HG02571 (cell line): ENCODE data around the gene AGER.
"Not testable (repeated sequence)": the region's sequence is repeated elsewhere in the genome, so short reads cannot be mapped to it uniquely, and the experiment has no call there.

Experiments
- ATAC-seq: cut with Tn5 transposase; IDR thresholded peaks from one replicate; pipeline ENCODE4 v1.9.1; 2021; ENCODE audit warnings: mild to moderate bottlenecking, moderate library complexity; ENCODE audit not compliant: unreplicated experiment

Gene AGER

DNA sequence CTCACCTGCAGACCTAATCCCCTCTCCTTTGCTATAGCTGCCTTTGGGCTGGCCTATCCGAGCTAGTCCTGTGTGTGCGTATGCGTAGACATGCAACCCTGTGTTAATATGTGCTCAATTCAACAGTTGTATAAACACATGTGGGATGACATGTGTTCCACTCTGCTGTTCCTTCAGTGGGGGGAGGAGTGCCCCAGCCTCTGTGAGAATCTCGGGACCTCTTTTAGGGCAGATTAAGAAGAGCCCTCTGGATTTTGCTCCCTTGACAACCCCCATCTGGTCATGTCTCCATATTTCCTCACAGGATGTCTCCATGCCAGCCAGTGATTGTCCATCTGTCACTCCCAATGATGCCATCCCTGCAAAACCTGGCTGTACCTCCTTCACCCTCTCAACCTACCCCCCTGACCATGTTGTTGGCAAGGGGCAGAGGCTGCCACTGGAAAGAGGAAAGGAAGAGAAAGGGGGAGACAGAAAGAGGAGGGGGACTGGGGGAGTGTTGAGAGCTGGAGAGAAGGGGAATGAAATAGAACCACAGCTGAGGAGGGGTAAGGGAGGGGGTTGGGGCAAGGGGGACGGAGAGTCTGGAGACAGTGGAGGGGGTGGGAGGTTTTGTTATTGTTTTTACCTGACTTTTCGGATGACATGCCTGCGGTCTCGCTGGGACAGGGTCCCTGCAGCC, 32.7 kb downstream of the AGER start:
- ATAC-seq = no peak

DNA sequence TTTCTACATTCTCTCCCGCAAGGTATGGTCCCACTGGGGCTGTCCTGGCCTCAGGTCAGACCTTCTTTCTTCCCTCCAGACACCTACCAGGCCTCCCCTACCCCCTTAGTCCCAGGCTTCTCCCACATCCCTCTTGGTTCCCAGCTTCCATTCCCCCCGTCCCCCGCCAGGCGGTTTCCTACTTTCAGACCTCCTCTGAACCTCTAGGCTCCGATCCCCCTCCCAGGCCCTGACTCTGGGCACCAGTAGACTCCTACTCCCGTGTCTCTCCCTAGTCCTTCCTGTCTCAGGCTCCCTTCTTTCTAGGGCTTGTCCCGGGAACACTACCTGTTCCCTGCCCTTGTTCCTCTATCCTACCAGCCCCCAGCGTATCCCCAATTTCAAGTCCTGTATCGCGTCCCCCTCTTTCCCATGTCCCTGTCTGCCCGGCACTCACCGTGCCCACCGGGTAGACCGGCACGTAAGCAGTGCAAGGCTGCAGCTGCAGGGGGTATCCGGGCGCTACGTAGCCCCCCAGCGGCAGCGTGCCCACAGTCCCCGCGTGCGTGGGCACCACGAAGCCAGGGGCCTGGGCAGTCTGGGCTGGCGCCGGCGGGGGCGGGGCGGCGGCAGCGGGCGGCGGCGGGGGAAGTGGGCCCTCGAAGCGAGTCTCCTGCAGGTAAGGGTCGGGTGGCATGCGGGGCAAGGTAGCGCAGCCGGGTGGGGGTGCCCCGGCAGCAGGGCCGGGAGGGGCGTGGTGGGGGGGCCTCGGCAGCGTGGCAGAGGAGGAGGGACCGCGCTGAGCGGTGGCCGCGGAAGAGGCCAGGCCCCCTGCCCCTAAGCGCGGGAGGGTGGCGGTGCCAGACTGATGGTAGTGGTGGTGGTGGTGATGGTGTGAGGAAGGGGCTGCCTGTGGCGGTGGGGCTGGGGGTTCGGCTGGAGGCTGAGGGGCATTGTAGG, 33.9 kb downstream of the AGER start:
- no peak for ATAC-seq

- ATAC-seq = no peak
These were observed 34.8 kb downstream of the AGER start for GRCh38 chr6:32149092-32149755.

DNA sequence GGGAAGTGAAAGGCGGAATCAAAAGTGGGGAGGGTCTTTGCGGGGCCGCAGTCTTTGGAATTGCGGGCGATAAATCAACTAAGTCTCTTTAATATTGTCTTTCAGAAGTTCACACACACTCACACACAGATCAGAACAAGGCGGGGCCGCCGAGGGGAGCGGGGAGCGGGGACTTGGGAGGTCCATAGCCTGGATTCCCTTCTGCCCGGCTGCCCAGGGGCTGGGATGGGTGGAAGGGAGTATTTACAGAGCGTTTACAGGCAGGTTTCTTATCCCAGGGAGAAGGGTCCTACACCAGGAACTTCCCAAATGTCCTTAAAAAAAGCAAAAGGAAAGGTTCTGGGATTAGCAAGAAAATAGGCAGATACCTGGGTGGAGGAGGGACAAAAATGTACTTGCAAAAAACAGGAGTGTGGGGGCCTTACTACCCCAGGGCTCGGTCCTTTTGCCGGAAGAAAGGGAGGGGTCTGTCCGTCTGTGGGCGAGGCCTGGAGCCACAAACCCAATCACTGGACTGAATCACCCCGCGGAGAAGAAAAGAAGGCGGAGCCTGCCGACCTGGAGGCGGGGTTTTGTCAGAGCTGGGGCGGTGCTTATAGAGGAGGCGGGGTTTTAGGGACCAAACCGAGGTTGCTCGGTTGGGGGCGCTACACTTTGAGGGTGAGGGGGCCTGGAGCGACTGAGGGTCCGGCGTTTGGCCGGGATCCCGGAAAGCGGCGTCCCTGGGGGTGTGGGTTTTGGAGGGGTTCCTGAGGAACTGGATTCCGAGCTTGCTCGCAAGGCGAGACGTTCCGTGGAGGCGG, 35.6 kb downstream of the AGER start:
- no peak for ATAC-seq

GRCh38 chr6:32147401-32148132, 36.5 kb downstream of the AGER start:
- ATAC-seq = no peak

- ATAC-seq = no peak
These were observed 37.4 kb downstream of the AGER start for GRCh38 chr6:32146687-32147086.

- no peak for ATAC-seq
These were observed 37.8 kb downstream of the AGER start for GRCh38 chr6:32146287-32146686.

- ATAC-seq = not testable (repeated sequence)
These were observed 39.8 kb downstream of the AGER start for GRCh38 chr6:32144238-32144637.

- ATAC-seq = no peak
These were observed 43.5 kb downstream of the AGER start for GRCh38 chr6:32140420-32141046.

- no peak for ATAC-seq
These were observed 44.5 kb downstream of the AGER start for GRCh38 chr6:32139590-32139989.

DNA sequence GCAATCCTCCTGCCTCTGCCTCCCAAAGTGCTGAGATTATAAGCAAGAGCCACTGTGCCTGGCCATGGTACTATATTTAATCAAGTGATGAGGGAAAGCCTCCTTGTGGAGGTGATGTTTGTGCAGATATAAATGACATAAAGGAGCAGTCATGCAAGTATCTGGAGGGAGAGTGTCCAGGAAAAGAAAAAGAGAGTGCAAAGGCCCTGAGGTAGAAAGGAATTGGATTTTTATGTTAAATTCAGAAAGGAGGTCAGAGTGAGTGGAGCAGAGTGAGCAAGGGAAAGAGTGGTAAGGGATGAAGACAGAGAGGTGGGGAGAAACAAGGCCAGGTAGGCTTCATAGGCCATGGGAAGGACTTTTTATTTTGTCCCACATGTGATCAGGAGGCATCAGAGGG, 46.6 kb downstream of the AGER start:
- ATAC-seq = no peak

GRCh38 chr6:32133786-32134185, 50.3 kb downstream of the AGER start:
- no peak for ATAC-seq

- ATAC-seq = no peak
These were observed 51.9 kb downstream of the AGER start for GRCh38 chr6:32132110-32132509.

- no peak for ATAC-seq
These were observed 52.6 kb downstream of the AGER start for GRCh38 chr6:32131439-32131948.
